ENCODE data around the gene TRMT2A. TPM values are rescaled to one million over a fixed set of nuclear protein-coding genes. Genes with fewer than 3 reads are reported as not detected.

TRMT2A gene
- total RNA-seq, 1 donor from 2014 or later: 161 TPM

DNA sequence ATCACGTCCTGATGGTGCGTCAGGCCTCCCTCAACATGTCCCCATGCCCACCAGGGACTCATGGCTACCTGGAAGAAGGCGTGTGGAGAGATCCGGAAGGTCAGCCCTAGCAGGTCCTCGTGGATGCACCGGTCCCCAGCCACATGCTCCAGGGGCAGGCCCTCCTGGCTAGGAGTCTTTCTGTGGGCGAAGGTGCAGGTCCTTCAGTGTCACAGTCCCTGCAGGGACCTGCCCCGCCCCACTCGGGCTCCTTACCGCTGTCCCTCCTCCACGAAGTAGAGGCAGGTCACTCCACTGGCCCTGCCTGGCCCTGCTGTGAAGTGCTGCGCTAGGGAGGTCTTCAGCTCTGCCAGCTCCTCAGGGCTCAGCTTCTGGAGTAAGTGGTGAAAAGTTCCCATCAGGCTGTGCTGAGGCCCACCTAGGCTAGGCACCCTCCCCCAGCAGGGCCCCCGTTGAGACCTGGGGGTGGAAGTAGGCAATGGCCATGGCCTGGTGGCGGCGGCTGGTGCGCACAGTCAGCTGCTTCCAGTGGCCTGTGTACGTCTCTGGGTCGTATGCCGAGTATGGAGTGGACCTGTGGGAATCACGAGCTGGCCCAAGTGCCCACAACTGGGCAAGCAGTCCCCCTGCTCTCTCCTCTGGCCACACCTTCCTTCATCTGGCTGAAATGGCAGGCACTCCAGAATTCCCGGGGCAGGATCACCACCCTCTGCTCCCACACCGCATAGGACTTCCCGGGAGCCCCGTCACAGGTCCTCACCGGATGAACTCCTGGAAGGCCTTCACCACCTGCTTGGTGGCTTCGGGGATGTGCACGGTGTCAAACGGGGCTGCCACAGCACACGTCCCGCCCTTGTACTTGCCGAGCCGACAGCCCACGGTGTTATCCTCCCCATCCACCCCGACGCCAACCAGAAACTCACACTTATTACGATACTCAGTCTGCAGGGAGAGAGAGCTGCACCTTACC, 2.2 kb downstream of the TRMT2A start:
- intact Hi-C loops (cut with DNase I): loop anchor here (10.0 kb wide), 2 partner anchors 150 to 400 kb away; partner anchors contain the start of gene SEPTIN5
- Histone ChIP-seq H3K9me3 (no peaks in the 10 kb centered on the region), H3K27me3 (no peaks in the 10 kb centered on the region), H3K4me3 (no peak overlapping the region), H3K4me1 (peaks cover 6 to 18% of the 10 kb centered on the region in 2 donors), H3K27ac (no peak overlapping the region), H3K36me3 (peaks cover 30 to 60% of the 10 kb centered on the region in 2 donors)
- DNase-seq (ENCODE audit: low spot score in 2 of 2): no peak
- TF ChIP-seq, protein P1, sequence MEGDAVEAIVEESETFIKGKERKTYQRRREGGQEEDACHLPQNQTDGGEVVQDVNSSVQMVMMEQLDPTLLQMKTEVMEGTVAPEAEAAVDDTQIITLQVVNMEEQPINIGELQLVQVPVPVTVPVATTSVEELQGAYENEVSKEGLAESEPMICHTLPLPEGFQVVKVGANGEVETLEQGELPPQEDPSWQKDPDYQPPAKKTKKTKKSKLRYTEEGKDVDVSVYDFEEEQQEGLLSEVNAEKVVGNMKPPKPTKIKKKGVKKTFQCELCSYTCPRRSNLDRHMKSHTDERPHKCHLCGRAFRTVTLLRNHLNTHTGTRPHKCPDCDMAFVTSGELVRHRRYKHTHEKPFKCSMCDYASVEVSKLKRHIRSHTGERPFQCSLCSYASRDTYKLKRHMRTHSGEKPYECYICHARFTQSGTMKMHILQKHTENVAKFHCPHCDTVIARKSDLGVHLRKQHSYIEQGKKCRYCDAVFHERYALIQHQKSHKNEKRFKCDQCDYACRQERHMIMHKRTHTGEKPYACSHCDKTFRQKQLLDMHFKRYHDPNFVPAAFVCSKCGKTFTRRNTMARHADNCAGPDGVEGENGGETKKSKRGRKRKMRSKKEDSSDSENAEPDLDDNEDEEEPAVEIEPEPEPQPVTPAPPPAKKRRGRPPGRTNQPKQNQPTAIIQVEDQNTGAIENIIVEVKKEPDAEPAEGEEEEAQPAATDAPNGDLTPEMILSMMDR (IDR thresholded peaks at IDR 0.05): no peak

- intact Hi-C loops (cut with DNase I): loop anchor here (10.0 kb wide), 2 partner anchors 149 to 399 kb away; partner anchors contain the start of gene SEPTIN5
- no peak for DNase-seq (ENCODE audit: low spot score in 2 of 2)
- no peaks in the 10 kb centered on the region for H3K9me3 ChIP-seq
- H3K27me3 ChIP-seq: no peaks in the 10 kb centered on the region
- no peak overlapping the region for H3K27ac ChIP-seq
- no peak overlapping the region for H3K4me3 ChIP-seq
- peaks cover 6 to 16% of the 10 kb centered on the region in 2 donors for H3K4me1 ChIP-seq
- H3K36me3 ChIP-seq: peaks cover 39 to 64% of the 10 kb centered on the region in 2 donors
- TF ChIP-seq, protein P1 (IDR thresholded peaks at IDR 0.05): no peak
Observed at GRCh38 chr22:20113551-20114310, 3.3 kb downstream of the TRMT2A start.

DNA sequence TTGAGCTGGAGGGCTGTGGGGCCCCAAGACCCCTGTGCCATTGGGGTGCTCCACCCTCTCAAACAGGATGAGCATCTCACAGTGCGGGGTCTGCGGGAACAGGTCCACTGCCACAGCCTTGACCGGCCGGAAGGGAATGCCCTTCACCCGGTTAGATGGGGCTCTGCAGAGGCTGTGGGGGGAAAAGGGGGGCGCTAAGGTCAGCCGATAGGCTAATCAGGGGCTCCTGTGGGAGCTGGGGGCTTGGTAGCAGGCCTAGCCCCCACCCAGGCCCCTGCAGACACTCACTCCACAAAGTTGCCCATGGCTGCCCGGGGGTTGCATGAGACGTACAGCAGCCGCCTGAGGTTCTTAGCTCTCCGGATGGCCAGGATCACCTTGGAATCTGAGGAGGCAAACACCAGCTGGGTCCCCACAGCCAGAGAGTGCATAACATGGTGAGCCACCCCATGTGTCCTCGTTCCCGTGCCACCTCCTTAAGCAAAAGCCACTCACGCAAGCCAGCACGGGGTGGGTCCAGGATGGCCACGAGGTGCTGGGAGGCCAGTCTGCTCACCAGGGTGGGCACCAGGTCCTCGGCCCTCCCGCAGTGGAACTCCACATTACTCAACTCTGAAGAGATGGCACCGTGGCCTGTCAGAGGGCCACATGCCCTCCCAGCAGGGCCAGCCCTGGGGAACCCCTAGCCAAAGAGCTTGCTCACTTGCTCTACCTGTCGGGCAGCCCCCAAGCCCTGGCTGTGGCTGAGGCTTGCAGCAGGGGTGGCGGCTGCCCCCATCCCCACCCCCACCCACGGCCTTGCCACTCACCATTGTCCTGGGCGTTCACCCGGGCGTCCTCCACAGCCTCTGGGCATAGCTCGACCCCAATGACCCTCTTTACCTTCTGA, 4.2 kb downstream of the TRMT2A start:
- DNase-seq (ENCODE audit: low spot score in 2 of 2): no peak
- H3K4me3 ChIP-seq: no peak overlapping the region
- intact Hi-C loops (cut with DNase I): loop anchor here (10.0 kb wide), 2 partner anchors 148 to 398 kb away; partner anchors contain the start of gene SEPTIN5
- no peak overlapping the region for H3K27ac ChIP-seq
- H3K9me3 ChIP-seq: no peaks in the 10 kb centered on the region
- H3K36me3 ChIP-seq: peaks cover 47 to 73% of the 10 kb centered on the region in 2 donors
- H3K27me3 ChIP-seq: no peaks in the 10 kb centered on the region
- TF ChIP-seq, protein P1 (IDR thresholded peaks at IDR 0.05): no peak
- H3K4me1 ChIP-seq: peaks cover 6 to 9% of the 10 kb centered on the region in 2 donors

DNA sequence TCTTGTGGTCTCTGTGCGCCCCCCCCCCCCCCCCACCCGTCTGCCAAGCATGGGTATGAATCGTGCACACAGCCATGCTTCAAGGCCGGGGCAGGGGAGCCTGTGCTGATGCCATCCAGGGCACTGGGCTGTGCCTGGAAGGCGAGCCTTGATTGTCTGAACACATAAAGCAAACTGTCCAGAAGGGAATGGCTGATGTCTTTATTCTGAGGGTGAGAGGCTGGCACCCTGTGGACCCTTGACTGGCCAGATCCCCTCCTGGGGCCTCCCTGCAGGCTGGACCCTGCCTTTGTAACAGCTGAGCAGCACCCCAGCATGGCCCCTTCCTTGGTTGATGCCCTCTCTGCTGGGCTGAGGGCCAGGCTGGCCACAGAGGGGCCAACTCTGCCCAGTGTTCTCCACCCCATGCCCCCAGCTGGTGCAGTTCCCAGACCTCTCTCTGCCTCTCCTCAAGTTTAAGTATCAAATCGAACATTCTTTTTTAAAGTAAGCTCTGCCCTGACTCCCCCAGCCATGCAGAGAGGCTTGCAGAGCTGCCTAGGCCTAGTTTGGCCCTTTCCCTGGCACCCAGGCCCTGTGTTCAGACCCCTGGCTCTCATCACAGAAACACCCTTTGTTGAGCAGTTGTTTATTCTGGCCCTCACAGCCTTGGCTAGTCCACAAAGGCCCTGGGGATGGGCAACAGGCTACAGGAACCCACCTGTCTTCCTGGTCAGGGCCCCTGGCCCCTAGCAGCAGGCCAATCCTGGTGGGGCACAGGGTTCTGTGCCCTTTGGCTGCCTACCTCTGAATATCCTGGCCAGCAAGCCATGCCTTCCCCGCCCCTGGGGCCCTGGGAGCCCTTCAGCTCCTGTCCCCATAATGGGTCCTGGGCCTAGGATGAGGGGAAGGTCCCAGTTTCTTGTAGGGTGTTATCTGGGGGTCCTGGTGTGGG, 5.1 kb downstream of the TRMT2A start:
- Histone ChIP-seq H3K27me3 (no peaks in the 10 kb centered on the region), H3K4me3 (no peak overlapping the region), H3K27ac (no peak overlapping the region), H3K9me3 (no peaks in the 10 kb centered on the region), H3K36me3 (peaks cover 56 to 82% of the 10 kb centered on the region in 2 donors), H3K4me1 (peaks cover 6 to 9% of the 10 kb centered on the region in 2 donors)
- DNase-seq (ENCODE audit: low spot score in 2 of 2): no peak
- intact Hi-C loops (cut with DNase I): loop anchor here (10.0 kb wide), 2 partner anchors 147 to 397 kb away; partner anchors contain the start of gene SEPTIN5
- TF ChIP-seq, protein P1 (IDR thresholded peaks at IDR 0.05): no peak

All from ascending aorta (tissue), 2 donors.